Measurements from ENCODE around the gene TSPAN13.

DNA sequence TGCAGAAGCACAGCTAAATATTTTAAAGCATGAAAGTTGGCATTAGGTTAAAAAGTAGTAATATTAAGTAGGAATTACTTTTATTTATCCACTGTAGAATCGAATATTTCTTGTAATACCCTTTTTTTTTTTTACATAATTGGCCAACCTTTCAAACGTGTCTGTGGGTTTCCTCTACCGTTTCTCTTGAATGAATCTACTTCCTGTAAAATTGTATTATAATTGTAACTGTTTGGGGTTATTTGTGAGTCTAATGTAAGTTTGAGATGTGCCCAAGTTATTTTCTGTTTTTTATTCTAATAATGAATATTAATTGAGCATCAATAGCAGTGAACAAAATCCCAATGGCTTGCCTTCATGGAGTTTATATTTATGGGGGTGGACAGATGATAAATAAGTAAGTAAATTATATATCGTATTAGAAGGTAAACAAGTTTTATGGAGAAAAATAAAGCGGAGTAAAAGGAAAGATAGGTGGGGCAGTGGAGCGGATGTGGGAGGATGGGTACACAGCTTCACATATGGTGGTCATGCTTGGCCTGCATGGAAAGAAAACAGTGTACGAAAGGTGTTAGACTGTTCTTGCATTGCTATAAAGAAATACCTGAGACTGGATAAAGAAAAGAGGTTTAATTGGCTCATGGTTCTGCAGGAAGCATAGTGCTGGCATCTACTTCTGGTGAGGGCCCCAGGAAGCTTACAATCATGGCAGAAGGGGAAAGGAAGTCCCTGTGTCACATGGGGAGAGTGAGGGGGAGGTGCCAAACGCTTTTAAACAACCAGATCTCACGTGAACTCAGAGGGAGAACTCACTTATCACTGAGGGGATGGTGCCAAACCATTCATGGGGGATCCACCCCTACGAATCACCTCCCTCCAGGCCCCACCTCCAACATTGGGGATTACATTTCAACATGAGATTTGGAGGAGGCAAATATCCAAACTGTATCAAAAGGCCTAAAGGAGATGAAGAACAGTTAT, 5.4 kb downstream of the TSPAN13 start:
- TF ChIP-seq, protein P1, sequence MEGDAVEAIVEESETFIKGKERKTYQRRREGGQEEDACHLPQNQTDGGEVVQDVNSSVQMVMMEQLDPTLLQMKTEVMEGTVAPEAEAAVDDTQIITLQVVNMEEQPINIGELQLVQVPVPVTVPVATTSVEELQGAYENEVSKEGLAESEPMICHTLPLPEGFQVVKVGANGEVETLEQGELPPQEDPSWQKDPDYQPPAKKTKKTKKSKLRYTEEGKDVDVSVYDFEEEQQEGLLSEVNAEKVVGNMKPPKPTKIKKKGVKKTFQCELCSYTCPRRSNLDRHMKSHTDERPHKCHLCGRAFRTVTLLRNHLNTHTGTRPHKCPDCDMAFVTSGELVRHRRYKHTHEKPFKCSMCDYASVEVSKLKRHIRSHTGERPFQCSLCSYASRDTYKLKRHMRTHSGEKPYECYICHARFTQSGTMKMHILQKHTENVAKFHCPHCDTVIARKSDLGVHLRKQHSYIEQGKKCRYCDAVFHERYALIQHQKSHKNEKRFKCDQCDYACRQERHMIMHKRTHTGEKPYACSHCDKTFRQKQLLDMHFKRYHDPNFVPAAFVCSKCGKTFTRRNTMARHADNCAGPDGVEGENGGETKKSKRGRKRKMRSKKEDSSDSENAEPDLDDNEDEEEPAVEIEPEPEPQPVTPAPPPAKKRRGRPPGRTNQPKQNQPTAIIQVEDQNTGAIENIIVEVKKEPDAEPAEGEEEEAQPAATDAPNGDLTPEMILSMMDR (IDR thresholded peaks at IDR 0.05): no peak
- TF ChIP-seq POLR2A (IDR thresholded peaks at IDR 0.05): no peak
